K562 (cell line): ENCODE results near the gene DENND1A. TPM values are rescaled to one million over a fixed set of nuclear protein-coding genes. Genes with fewer than 3 reads are reported as not detected.

Experiments
- ATAC-seq: fragments of 200-7000 bp; cut with Tn5 transposase; 3 replicates; pipeline ENCODE4 v1.9.1; 2020; ENCODE audit warnings: moderate library complexity
- BruUV-seq: library from RNA; stranded (reverse); fragments of 400-500 nt; replicated peaks from 2 replicates; lab custom pipeline; 2021; lab: Mats Ljungman, UMichigan
- CTCF ChIA-PET: fragments of 300-600 bp; formaldehyde crosslinking; extraction: SDS; loops from one replicate; lab custom pipeline; 2021; ENCODE audit warnings: low intra/inter-chr PET ratio; lab: Yijun Ruan, JAX
- POLR2A ChIA-PET: fragments of 300-600, 350-650 bp; sonication (Branson Sonifier 250); formaldehyde crosslinking; extraction: SDS; loops from one replicate; lab custom pipeline; 2021; ENCODE audit warnings: antibody characterized with exemption, inconsistent platforms; lab: Yijun Ruan, JAX
- DNase-seq, 4 experiments: peaks; one replicate each; pipeline versions ENCODE4 v3.0.0 to v3.0.0-alpha.2; 2011 to 2018; ENCODE audit warnings: low spot score in 3 of 4, mixed read lengths in 3 of 4; ENCODE audit errors: extremely low read depth in 1 of 4
- FAIRE-seq: peaks from 2 replicates; lab custom pipeline; 2011; peaks lifted over from hg19 to GRCh38; lab: Jason Lieb, UNC
- H2AFZ ChIP-seq: 2 replicates; pipeline ENCODE4 v1.6.0; 2011; ENCODE audit warnings: low read depth, low read length, control low read depth, inconsistent platforms
- H3K27ac ChIP-seq: fragments of 200-600 bp; 3 replicates; pipeline ENCODE4 v1.8.0; 2011; ENCODE audit warnings: low read depth, mild to moderate bottlenecking, control low read depth, inconsistent platforms, low read length, moderate library complexity, mixed read lengths; ENCODE audit errors: extremely low read depth
- H3K27me3 ChIP-seq, 2 experiments: fragments of 300-600 bp in 1 of 2; 2 replicates in 1 of 2; 3 replicates in 1 of 2; pipeline versions ENCODE4 v1.6.0 to v1.8.0; 2011; ENCODE audit warnings: inconsistent platforms in 2 of 2, low read length in 2 of 2, mild to moderate bottlenecking in 1 of 2, mixed read lengths in 1 of 2, moderate library complexity in 1 of 2; ENCODE audit not compliant: control insufficient read depth in 2 of 2, insufficient read depth in 2 of 2
- H3K36me3 ChIP-seq: fragments of 300-600 bp; 3 replicates; pipeline ENCODE4 v1.8.0; 2011; ENCODE audit warnings: mild to moderate bottlenecking, low read length, inconsistent platforms; ENCODE audit not compliant: control insufficient read depth, insufficient read depth
- H3K4me1 ChIP-seq, 2 experiments: fragments of 200-600 bp in 1 of 2; replicated peaks in 1 of 2; 2 replicates in 1 of 2; 3 replicates in 1 of 2; pipeline versions ENCODE4 v1.5.1 to v1.8.0; 2011; ENCODE audit warnings: inconsistent platforms in 2 of 2, low read length in 2 of 2, mild to moderate bottlenecking in 1 of 2, mixed read lengths in 1 of 2, moderate library complexity in 1 of 2; ENCODE audit not compliant: control insufficient read depth in 2 of 2, insufficient read depth in 2 of 2
- H3K4me2 ChIP-seq: 2 replicates; pipeline ENCODE4 v1.6.1; 2011; ENCODE audit warnings: low read length, control low read depth, inconsistent platforms, mixed read lengths; ENCODE audit not compliant: insufficient read depth
- H3K4me3 ChIP-seq: fragments of 200-600 bp; sonication (generic), shearing (Covaris generic); 2 replicates; pipeline ENCODE4 v1.5.1; 2016; ENCODE audit warnings: control low read depth, inconsistent platforms
- H3K79me2 ChIP-seq: fragments of 200-600 bp; 3 replicates; pipeline ENCODE4 v1.8.0; 2011; ENCODE audit warnings: low read length, inconsistent platforms; ENCODE audit not compliant: control insufficient read depth, insufficient read depth
- H3K9ac ChIP-seq, 2 experiments: 2 replicates each; pipeline versions ENCODE4 v1.6.0 to v1.6.1; 2011; ENCODE audit warnings: low read depth in 2 of 2, low read length in 2 of 2, control low read depth in 1 of 2, inconsistent platforms in 1 of 2, mild to moderate bottlenecking in 1 of 2, mixed read lengths in 1 of 2; ENCODE audit not compliant: insufficient read depth in 1 of 2
- H3K9me1 ChIP-seq: one replicate; pipeline ENCODE4 v1.6.0; 2011; ENCODE audit warnings: inconsistent platforms, mild to moderate bottlenecking, low read length, moderate library complexity; ENCODE audit not compliant: control insufficient read depth, insufficient read depth
- H3K9me3 ChIP-seq: replicated peaks from 2 replicates; pipeline ENCODE4 v1.5.1; 2011; ENCODE audit warnings: low read depth, low read length, inconsistent platforms; ENCODE audit not compliant: control insufficient read depth, insufficient read depth
- H4K20me1 ChIP-seq: replicated peaks from 2 replicates; pipeline ENCODE4 v1.6.1; 2011; ENCODE audit warnings: low read length, inconsistent platforms, mixed read lengths; ENCODE audit not compliant: control insufficient read depth, insufficient read depth
- CBFA2T3 ChIP-seq: fragments of 450-650 bp; IDR thresholded peaks from 2 replicates; pipeline ENCODE4 v1.6.1; 2017
- HMBOX1 ChIP-seq: sonication (generic); IDR thresholded peaks from 2 replicates; pipeline ENCODE4 v1.6.1; 2016
- MCM3 ChIP-seq: fragments of 450-650 bp; IDR thresholded peaks from 2 replicates; pipeline ENCODE4 v1.6.1; 2016
- NCOA4 ChIP-seq: fragments of 450-650 bp; IDR thresholded peaks from 2 replicates; pipeline ENCODE4 v1.6.1; 2018; ENCODE audit warnings: mild to moderate bottlenecking; ENCODE audit not compliant: partially characterized antibody
- PKNOX1 ChIP-seq: fragments of 450-650 bp; IDR thresholded peaks from 2 replicates; pipeline ENCODE4 v1.6.1; 2016
- RFX1 ChIP-seq: fragments of 450-650 bp; IDR thresholded peaks from 2 replicates; pipeline ENCODE4 v1.6.1; 2016; ENCODE audit warnings: mild to moderate bottlenecking, moderate library complexity
- RREB1 ChIP-seq: fragments of 250-450 bp; sonication (Bioruptor Pico); IDR thresholded peaks from 2 replicates; pipeline ENCODE4 v1.4.0; 2020
- ZC3H4 ChIP-seq: sonication (generic); formaldehyde crosslinking; IDR thresholded peaks from 2 replicates; pipeline ENCODE4 v1.9.0; 2021; ENCODE audit warnings: missing genetic modification reagents, borderline replicate concordance
- ZNF24 ChIP-seq: fragments of 450-650 bp; IDR thresholded peaks from 2 replicates; pipeline ENCODE4 v1.6.1; 2016
- ZNF354B ChIP-seq: fragments of 250-450 bp; sonication (Bioruptor Pico); IDR thresholded peaks from 2 replicates; pipeline ENCODE4 v1.4.0; 2020
- WGBS: fragments of 100-300 bp; shearing (Covaris generic); methylation state at CpG from one replicate; pipeline ENCODE4 v1.1.6; 2016; ENCODE audit warnings: low coverage, mixed read lengths; ENCODE audit not compliant: insufficient coverage; ENCODE audit errors: missing lambda C conversion rate; 5-methylcytosine and 5-hydroxymethylcytosine counted together
- in situ Hi-C: fragments of 300-500 bp; cut with MboI; formaldehyde crosslinking; loops from 4 replicates; pipeline ENCODE4 v1.15.0; 2018; ENCODE audit warnings: inconsistent platforms, mixed read lengths
- intact Hi-C: fragments of 100-400 bp; cut with micrococcal nuclease; formaldehyde crosslinking; loops from 2 replicates; pipeline ENCODE4 v1.14.2; 2022
- polyA plus RNA-seq, 8 experiments: library from polyadenylated mRNA; depleted of rRNA in 4 of 8; stranded (reverse) in 5 of 8; unstranded in 3 of 8; fragments of >200 nt; fragmentation: Nextera tagmentation in 2 of 8; fragmentation: Illumina TruSeq in 1 of 8; extraction: Ambion mirVana in 2 of 8; extraction: Trizol in 1 of 8; gene quantifications; 2 replicates each; pipeline versions ENCODE4 v1.2.1 to v1.2.3, GENCODE V29; 2011 to 2014; ENCODE audit warnings: inconsistent platforms in 1 of 8, missing spikeins in 1 of 8
- total RNA-seq, 7 experiments: library from RNA; depleted of rRNA in 6 of 7; stranded (reverse); fragments of >200 nt in 6 of 7; fragmentation: Illumina TruSeq in 2 of 7; extraction: Trizol in 2 of 7; gene quantifications; 2 replicates each; pipeline versions ENCODE4 v1.2.1 to v1.2.3, GENCODE V29; 2011 to 2021; ENCODE audit warnings: low replicate concordance in 1 of 7

The DENND1A gene
- total and polyA plus RNA-seq, 9 of the 15 experiments (the other 6 are each of a cell fraction or from before 2014, with no cell fraction given), result 7.6 to 29.5 (median 15.7) TPM

- POLR2A ChIA-PET, result no interaction called here
- intact Hi-C loops, result no loop called here
- FAIRE-seq, result no peak
These were observed 474.7 kb downstream of the DENND1A start for GRCh38 chr9:123455187-123455586.

GRCh38 chr9:123454361-123454760 is 475.6 kb downstream of the DENND1A start:
- Histone ChIP-seq H3K9me3 (no peaks in the 10 kb centered on the region), H3K4me2 (no peak overlapping the region), H3K36me3 (no peaks in the 10 kb centered on the region), H3K9ac (no peak overlapping the region), H3K27ac (no peak overlapping the region), H3K4me3 (no peak overlapping the region), H2AFZ (no peak overlapping the region), H3K79me2 (no peaks in the 10 kb centered on the region), H3K27me3 (no peaks in the 10 kb centered on the region), H3K9me1 (no peaks in the 10 kb centered on the region), H3K4me1 (no peaks in the 10 kb centered on the region; a peak in 1 of 5 replicates), H4K20me1 (0 out of 2 replicates have a peak, but pooled peaks cover 2% of the 10 kb centered on the region)
- ATAC-seq, result no peak
- FAIRE-seq, result no peak
- BruUV-seq, result no TSS peak
- in situ Hi-C loops, result no loop called here
- WGBS, result 60% methylated on average over 3 of the region's 3 CpGs
- CTCF ChIA-PET, result no interaction called here
- intact Hi-C loops, result no loop called here
- no peak for DNase-seq
- POLR2A ChIA-PET, result interaction anchor here (0.6 kb wide), 1 partner anchor 67 kb away, joined by 3 read pairs; no protein-coding TSS in a partner anchor
- no peak for TF ChIP-seq ZNF24
- no peak for TF ChIP-seq RFX1
- no peak for TF ChIP-seq HMBOX1
- TF ChIP-seq ZC3H4 (CRISPR knock-in tag), result no peak
- TF ChIP-seq CBFA2T3, result no peak
- TF ChIP-seq PKNOX1, result no peak
- no peak for TF ChIP-seq NCOA4
- TF ChIP-seq RREB1 (CRISPR knock-in tag), result no peak
- TF ChIP-seq ZNF354B (CRISPR knock-in tag), result no peak

More at GRCh38 chr9:123455187-123455586, 474.7 kb downstream of the DENND1A start:
- in situ Hi-C loops, result no loop called here
- Histone ChIP-seq H3K27me3 (no peaks in the 10 kb centered on the region), H3K4me1 (no peaks in the 10 kb centered on the region; a peak in 1 of 5 replicates), H3K79me2 (no peaks in the 10 kb centered on the region), H4K20me1 (0 out of 2 replicates have a peak, but pooled peaks cover 2% of the 10 kb centered on the region), H3K9me3 (no peaks in the 10 kb centered on the region), H2AFZ (no peak overlapping the region), H3K9me1 (no peaks in the 10 kb centered on the region), H3K36me3 (no peaks in the 10 kb centered on the region), H3K27ac (no peak overlapping the region), H3K4me3 (no peak overlapping the region), H3K9ac (peak overlapping the region in 1 of 2 experiments; percentile 13; a peak in 1 of 4 replicates), H3K4me2 (no peak overlapping the region)
- WGBS, result 85% methylated on average over 13 of the region's 13 CpGs
- ATAC-seq, result no peak
- no peak for TF ChIP-seq MCM3
- BruUV-seq, result no TSS peak
- DNase-seq, result no peak
- CTCF ChIA-PET, result no interaction called here
